Effector CD4-positive, alpha-beta T cell (primary cell): ENCODE measurements around the gene SYT2.
A peak's percentile ranks its signal among the peaks of the same experiment; 100 is the strongest.

Experiments
- DNase-seq: peaks from one replicate; pipeline ENCODE4 v3.0.0-alpha.2; 2020

The SYT2 gene

DNA sequence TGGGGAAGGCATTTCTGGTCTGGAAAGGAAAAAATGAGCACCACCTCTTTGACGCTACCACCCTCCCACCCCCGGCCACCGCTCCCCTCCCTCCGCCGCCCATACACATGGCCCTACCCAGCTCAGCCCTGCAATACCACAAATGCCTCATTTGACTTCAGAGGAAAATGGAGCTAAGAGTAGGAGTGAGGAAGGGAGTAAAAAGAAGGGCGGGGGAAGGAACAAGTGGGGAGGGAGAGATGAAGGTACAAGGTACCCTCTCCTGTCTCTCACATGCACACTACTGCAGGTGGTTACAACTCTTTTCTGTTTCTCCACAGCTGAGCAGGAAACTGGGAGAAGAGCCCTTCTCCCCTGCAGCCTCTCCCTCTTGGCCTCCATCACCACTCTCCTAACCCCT is 7.1 kb downstream of the SYT2 start:
- no peak for DNase-seq

DNA sequence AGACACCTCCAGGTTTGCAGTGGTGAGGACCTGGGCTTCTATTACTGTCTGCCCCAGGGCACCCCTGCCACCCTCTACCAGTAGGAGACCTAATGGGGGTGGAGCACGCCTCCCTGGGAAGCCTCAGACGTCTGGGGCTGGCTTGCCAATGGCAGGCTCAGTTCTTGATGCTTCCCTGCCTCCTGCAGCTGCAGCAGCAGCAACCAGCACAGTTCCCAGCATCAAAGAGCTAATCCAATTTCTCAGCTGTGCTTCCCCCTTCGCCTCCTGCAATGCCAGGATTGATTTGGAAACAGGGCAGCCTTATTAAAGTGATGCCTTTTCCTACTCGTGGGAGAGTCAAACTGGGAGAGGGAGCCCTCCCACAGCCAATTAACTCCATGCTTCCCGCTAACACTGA is 8.2 kb downstream of the SYT2 start:
- DNase-seq = no peak

DNA sequence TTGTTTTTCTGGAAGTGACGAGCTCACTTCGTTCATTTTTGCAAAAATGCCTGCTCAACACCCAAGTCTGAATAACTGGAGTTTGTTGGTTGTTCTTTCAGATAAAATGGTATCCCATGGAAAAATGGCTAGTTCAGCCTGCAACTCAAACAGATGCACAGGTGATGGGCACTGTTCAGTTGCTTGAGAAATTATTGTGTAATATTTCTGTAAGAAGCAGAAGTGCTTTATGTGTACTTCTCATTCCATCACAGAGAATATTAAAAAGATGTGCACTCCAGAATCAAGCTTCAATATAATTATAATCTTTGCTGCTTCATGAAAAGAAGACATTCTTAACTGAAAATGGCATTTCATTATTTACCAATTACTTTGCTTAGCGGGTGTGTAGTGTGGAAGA is 9.1 kb downstream of the SYT2 start:
- no peak for DNase-seq

DNA sequence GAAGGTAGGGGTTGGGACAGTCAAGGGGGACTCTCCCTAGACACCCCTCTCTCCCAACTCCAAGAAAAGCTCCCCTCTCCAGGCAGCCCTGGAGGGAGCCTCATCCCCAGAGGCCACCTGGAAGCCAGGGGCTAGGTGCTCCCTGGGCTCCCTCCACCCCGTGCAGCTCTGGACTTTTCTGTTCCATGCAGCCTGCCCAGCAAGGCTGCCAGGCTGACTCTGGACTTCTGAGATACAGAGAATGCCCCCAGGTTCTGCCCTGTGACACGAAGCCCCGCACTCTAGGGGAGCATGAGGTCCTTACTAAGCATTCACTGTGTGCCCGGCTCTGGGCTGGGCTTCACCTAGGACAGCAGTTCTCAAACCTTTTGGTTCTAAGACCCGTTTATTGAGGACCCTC is 10.2 kb downstream of the SYT2 start:
- no peak for DNase-seq

DNA sequence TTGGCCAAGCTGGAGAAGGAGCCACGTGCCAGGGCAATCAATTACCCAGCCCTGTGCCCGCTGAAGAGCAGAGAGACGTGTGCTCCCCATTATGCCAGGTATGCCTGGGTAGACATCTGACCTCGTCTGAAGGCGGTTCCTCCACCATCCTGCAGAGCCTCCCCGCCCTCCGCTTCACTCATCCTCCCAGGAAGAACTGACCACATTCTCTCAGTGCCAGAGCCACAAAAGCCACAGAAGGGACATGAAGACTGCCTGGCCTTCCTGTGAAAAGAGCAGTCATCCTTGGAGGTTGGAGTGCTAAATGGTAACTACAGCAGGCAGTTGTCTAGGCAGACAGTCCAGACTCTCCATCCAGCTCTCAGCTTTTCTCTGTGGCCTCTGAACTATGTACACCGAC is 12.0 kb downstream of the SYT2 start:
- no peak for DNase-seq

DNA sequence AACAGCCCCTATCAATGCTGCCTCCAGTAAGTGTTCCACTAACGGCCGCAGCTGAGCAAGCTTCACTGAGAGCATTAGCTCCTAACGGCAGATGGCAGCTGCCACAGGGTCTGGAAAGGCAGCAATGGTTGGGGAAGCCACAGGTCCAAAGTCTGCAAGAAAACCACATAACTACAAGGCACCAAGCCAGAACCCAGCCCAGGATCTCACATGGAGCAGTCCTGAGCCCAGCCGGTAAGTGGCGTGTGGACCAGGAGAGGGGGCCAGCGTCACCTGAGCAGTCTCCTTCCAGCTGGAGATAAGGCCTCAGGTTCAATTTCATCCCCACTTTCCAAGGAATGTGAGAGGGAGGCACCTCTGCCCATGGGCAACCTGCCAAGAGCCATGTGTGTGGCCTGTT is 13.2 kb downstream of the SYT2 start:
- DNase-seq = no peak

DNA sequence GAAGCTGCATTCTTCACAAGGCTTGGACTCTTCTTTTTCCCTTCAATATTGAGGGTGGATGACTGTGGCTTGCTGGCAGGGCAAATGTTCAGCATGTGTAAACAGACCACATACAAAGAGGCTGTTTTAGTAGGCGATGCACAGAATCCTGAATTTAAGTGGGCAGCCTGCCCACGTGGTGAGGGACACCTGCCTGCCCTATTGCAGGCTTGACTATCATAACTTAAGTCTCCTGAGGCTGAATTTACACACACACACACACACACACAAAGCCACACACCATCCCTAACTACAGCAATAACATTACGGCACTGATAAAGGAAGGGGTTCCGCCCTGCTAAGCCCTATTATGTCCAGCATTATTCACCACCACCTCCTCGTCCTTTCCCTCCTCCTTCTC is 15.9 kb downstream of the SYT2 start:
- DNase-seq = no peak

DNA sequence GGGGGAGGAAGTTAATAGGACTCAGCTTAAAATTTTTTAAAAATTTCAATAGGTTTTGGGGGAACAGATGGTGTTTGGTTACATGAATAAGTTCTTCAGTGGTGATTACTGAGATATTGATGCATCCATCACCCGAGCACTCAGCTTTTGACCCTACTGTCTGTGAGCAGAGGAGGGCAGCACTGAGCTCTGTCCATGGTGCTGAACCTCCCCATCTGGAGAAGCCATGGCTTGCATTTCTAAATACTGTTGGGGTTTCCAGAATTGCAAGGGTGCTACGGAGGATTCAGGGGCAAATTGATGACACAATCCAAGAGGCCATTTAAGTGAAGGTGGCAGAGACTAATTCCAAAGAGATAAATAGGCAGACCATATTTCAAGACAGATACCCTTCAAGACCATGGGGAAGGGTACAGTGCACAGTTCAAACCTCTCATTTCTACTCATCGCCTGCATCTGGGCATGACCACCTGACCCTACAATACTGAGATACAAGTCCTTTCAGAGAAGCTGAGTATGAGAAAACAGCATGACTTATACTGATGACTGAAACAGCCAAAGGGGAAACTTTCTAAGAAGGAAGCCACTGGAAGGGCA is 17.2 kb downstream of the SYT2 start:
- DNase-seq = peak; percentile 57

DNA sequence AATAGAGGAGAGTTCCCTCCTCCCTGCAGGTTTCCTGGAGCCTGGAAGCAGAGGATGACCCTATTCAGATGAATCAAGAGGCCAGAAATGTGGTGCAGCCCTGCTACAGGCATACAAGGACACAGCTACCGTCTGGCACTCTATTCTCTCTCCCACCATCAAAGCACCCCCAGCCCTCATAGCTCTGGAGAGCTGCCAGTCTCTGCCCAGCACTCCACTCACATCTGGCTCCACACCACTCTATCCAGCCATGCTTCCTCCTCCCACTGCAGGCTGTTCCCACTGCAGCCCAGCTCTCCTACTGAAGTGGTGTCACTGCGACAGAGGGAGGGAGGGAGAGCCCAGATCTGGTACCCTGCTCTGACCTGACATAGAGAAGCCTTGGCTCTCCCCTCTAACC is 18.4 kb downstream of the SYT2 start:
- no peak for DNase-seq

DNA sequence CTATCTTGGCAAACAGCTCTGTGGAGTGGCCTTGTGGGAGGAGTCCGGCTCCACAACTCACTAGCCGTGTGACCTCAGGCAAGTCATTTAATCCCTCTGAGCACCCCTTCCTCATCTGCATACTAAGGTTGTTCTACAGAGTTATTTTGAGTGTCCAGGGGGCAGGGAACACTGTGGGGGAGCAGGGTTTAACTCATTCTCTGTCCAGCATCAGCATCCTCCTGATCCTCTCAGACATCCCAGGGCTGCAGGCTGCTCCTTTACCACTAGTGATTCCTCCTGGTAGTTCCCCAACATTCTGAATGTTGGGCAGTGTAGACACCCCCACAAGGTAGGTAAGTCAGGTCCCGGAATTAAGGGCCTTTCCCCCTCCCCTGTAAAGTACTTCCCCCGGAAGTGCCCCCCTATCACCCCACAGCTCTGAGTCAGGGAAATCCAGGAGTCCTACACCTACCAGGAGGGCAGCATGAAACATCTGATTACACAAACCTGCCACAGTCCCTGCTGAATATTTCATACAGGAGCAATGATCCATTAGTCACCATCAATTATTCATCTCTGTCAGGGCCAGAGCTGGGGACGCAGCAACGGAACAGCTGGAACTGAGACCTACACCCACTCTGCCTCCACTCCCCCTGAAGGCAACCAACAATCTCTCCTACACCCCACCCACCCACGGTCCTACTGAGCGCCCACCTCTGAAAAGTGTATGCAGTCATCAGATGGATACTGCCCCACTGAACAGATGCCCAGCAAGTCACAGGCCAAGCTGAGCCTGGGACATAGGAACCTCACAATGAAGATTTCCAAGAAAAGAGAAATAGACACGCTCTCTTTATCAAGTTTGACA is 20.5 kb downstream of the SYT2 start:
- DNase-seq = no peak

DNA sequence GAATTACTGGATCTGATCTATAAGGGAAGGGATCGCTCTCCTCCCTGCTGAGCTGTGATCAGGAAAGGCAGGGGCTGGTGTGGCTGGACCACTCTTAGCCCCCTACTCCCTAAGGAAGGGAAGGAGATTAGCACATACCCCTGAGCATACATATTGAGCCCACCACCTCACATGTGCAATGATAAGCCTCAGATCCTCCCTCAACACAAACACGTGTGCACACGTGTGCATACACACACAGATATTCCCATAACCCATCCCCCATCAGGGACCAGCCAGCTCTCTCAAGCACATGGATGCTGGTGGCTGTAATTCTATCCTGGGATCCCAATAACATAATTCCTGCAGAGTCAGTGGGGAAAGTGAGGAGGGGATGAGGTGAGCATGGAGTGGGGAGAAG is 21.2 kb downstream of the SYT2 start:
- no peak for DNase-seq

DNA sequence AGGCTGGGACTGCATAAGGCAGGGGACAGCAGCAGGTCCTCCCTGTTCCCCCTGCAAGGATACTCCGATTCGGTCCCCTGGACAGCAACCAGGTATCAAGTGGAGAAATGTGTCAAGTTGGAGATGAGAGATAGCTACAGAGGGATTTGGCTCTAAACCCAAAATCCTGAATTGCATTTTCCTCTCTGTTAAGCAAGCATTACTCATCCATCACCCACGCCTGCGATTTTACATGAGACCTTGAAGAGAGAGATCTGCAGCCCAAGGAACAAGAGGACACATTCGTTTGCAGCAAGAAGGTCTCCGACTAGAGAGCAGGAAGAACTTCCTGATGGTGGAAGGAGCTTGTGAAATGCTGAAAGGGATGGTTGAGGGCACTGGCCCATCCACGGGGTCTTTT is 21.9 kb downstream of the SYT2 start:
- DNase-seq = no peak

DNA sequence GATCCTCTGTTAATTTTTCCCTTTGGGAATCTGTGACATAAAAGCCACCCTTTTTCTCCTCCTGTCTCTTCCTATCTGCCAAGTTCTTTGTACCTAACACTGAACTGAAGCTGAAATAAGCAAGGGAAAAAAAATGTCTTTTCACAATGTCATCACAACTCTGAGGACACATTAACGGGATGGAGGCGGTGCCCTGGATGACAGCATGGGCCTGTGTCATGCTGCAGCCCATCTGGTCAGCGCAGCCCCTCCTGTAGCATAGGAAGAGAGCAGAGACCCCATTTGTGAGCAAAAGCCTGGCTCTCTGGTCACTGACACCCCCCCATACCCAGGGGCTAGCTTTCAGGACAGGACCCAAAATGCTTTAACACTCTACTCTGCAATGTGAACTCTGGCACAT is 22.5 kb downstream of the SYT2 start:
- DNase-seq = no peak

DNA sequence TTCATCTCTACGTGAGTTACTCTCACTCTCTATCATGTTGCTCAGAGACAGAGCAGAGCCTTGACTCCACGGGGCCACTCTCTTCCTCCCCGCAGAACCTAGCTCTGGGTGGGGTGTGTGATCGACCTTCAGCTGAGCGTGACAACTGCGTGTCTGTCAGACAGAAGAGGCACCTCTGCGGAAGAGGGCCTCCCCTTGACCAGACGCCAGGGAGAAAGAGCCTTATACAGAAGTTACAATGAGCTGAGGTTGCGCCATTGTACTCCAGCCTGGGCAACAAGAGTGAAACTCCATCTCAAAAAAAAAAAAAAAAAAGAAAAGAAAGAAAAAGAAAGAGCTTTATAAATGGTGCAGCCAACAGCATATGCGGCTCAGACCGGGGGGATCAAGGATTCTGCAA is 22.9 kb downstream of the SYT2 start:
- no peak for DNase-seq

DNA sequence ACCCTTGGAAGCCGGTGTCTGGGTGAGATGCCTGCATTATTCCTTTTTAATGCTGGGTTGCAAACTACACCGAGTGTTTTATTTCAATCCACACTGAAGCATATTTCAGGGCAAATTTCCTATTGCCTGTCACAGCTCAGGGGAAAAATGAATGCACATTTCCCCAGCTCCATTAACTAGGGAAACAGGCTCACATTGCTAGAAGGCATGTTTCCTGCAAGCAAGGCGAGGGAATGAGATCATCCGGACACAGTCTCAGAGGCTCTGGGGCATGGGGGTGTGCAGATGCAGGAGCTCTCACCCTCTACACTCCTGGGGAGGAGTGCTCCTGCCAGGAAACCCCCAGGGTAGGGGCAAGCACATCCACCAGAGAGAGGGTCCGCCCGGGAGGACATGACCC is 24.6 kb downstream of the SYT2 start:
- DNase-seq = no peak

DNA sequence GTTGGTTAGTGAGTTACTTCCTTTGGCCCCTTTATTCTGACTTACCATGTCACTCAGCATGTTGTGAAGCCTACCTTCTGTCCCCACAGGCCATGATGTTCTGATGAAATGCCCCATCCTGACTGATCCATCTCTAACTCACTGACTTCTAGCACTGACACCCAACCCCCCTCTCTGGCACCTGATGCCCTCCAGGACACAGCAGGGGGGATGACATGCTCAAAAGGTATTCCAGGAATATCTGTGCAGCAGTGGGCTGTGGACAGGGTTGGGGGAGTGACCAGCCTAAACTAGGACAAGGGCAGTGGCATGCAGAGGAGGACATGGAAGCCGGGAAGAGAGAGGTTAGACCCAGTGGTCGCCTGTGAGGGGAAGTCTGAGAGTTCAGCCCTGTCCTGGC is 25.5 kb downstream of the SYT2 start:
- no peak for DNase-seq

DNA sequence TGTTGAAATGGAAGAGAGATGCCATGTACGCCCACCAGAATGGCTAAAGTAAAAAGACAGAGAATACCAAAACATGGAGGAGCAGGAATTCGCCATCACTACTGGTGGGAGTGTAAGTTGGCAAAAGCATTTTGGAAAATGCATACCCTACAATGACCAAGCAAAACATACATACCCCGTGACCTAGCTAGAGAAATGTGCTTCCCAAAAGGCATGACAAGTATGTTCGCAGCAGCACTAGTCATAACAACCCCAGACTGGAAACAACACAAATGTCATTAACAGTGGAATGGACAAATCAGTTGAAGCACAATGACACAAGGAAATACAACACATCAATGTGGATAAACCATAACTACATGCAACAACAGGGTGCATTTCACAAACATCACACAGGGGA is 27.2 kb downstream of the SYT2 start:
- no peak for DNase-seq

DNA sequence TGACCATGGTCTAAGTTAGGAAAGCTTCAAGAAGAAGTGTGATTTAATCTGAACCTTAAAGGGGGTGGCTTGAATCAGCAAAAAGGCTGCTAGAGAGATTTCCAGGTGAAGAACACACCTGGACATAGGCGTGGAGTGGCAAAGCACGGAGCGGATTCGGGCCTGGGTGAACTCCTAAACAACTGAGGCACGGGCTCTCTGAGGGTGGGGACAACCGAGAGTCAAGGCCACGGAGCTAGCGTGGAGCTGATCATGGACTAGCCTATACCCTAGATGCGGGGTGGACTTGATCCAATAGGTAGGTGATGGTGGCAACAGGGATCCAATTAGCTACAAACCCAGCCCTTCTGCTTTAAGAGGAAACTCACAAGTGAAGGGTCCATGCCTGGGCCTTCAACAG is 27.8 kb downstream of the SYT2 start:
- no peak for DNase-seq

DNA sequence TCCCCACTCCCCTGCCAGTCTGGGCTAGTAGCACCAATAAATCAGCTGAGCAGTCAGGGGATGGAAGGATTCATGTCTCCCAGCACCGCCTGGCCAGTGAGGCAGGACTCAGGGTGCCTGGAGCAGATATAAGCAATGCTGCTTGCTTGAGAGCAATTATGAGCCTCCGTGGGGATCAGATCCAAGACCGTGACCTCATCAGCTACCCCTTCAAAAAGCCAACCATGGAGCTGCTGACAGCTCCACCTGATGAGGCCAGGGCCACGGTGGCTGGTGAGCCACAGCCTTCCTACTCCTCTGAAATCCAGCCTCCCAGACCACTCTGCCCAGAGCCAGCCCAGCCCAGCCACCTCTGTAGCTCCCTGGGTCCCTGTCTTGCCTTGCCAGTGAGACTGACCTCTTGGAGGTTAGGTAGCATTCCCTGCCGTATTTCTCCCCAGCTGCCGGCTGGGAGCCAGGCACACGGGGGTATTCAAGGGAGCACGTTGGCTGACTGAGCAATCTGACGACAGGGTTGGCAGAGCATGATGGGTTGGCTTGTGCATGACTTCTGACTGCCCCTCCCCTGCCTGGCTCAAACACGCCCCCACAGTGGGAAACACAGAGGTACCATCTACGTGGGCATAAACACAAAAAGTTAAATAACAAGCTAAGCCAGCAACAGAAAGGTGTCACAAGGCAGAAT is 28.4 kb downstream of the SYT2 start:
- DNase-seq = no peak

DNA sequence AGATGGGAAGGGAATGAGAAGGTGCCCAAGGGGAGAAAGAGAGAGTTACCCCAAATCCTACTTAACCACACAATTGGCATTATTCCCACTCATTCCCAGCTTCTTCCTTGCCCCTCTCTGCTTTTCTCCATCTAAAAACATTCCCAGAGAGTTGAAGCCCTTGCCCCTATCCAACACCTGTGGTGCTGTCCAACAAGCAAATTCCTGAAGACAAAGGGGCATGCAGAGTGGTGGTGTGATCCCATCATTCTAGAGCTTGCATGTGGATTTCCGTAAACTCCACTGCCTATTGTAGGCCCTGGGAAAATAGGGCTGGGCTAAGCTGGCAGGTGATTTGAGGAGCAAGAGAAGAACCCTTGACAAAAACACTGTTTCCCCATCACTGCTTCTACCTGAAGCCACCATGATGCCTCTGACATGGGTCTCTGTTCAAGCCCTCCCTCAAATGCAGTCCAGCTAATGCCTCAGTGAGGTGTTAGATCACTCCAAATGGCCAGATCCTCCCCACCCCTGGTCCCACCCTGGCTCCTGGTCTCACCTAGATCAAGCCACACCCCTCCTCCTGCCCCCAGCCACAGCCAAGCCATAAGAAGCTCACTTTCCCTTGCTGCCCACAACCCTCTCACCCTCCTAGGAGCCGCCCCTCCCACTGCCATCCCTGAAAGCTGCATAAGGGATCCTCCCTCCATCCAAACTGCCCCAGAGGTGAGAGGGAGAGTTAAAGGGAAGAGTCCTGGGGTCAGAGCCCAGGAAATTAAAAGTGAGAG is 29.5 kb downstream of the SYT2 start:
- no peak for DNase-seq

DNA sequence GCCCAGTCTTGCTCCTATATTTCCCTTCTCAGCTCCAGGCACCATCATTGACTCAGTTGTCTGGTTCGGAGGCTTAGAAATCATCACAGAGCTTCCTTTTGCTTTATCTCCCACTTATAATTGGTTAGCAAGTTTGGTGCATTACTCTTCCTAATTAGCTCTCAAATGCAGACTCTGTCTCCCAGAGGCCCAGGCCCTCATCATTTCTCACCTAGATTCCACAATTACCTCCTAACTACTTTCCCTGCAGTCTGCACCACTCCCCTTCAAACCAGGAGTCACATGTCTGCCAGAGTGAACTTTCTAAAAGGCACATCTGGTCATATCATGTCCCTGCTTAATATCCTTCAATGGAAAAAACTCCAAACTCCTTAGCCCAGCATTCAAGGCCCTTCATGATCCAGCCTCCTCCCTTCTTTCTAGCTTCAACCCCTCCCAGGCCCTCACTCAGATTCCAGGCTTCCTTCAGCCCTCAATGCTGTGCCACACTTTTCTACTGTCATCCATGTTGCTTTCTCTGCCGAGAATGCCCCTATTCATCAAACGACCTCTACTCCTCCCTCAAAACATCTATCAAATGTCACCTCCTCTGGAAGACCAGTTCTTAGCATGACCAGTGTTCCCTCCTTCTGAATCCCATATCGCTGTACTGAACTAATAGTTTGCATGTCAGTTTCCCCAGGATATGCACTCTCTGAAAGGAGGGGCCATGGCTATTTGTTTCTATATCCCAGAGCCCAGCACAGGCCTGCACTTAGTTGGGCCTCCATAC is 30.7 kb downstream of the SYT2 start:
- no peak for DNase-seq

DNA sequence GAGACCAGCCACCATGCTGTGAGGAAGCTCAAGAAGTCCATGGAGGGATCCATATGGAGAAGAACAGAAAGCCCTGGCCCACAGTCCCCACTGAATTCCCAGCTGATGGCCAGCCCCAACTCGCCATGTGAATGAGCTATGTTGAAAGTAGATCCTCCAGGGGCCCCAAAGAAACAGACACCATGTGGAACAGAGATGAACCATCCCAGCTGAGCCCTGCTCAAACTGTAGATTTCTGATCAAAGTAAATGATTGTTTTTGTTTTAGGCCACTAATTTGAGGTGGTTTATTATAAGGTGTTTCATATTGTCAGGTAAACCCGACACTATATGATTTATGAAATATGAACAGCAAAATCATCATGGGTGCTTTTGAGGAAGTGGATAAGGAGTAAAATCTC is 32.8 kb downstream of the SYT2 start:
- no peak for DNase-seq

DNA sequence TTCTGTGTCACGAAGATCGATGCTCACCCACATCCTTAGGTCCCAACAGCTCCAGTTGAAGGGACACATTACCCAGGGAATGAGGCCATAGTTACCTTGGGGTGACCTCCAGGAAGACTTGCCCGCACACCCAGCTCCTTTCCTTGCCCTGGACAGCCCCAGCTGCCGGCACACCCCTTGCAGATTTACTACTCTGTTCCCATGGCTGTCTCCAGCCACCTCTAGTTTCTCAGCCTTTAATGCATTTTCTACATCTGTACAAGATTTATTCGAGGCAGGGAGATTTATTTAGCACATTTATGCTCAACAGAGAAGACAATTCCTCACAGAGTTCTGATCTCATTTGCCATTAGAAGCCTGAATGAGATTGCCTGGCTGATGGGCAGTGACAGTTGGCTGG is 36.7 kb downstream of the SYT2 start:
- no peak for DNase-seq
